NCI-H1436 treated with DMSO at 0.1 percent for 48 hours (cell line): ENCODE data around the gene HYDIN.
"Not testable (repeated sequence)": the region's sequence is repeated elsewhere in the genome, so short reads cannot be mapped to it uniquely, and the experiment has no call there.

ENCODE experiments used
- DNase-seq: peaks from one replicate; lab custom pipeline; 2025; lab: John Stamatoyannopoulos, UW

HYDIN gene

DNA sequence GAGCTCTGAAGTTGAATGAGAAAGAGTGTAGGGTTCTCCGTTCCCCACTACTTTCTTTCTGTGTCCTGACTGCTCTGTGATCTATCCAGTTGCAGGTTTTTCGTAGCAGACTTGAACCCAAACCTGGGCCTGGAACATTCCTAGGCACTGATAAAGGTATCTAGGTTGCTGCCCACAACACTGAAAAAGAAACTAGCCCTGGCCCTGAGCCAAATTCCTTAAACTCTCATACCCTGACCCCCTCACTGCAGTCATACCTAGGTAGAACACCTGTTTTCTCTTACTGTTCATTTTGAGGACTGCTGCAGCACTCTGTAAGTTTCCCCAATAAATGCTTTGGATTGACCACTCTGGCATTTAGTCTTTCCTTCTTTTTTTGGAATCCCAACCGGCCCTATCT, 5.4 kb downstream of the HYDIN start:
- no peak for DNase-seq

DNA sequence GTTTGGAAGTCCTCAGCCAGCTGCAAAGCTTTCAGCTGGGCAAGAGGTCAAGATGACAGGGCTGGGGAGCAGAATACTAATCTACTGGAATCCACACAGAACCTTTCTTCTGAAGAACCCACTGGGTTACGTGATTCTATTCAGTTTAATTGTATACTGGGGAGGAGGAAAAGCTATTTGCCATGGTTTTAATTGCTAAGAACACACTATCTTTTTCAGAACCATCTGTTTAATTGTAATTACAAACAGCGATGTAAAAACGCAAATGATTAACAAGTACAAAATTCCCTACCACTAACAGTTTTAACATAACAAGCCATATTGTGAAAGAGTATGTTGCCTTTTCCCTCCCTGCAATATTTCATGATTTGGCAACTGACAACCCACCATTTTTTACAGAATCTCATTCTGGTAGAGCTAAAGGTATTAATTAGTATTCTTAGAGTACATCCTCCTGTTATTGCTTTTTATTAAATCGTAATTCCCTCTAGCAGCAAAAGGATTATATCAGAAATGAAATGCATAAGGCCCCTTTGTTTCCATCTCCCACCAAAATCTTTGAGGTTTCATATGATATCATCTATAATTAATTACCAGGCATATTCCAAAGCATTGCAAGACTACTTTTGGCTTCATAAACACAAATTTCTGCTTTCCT, 12.1 kb downstream of the HYDIN start:
- no peak for DNase-seq

DNA sequence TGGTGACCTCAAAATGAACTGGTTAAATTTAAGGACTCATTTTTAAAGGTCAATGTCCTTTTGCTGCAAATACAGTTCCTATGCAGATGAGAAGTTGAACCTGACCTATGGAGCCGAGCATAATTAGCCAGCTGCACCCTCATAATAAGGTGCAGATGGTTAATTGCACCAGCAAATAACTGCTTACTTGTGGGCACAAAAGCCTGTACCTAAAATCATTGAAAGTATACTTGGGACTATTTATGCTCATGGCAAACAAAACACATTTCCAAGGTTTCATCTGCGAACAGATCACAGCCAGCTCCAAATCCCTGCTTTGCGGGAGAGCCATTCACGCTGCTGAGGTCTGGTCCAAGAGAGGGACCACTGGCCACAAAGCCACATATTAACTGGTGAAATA, 13.0 kb downstream of the HYDIN start:
- DNase-seq, result no peak

DNA sequence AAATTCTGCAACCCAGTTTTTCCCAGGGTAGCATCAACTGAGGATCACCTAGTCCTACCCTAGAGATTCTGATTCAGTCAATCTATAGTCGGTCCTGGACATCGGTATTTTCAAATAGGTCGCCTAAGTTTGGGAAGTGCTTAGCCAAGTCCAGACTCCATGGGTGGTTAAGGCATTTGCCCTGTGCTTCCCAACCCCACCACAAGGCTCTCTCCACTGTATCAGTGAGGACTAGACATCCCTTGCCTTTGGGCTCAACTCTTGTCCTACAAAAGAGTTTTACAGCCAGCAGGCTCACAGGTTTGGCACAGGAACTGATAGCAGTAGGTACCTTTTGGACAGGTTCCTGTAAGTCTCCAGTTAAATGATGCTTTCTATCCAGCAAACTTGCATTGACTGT, 13.8 kb downstream of the HYDIN start:
- no peak for DNase-seq

DNA sequence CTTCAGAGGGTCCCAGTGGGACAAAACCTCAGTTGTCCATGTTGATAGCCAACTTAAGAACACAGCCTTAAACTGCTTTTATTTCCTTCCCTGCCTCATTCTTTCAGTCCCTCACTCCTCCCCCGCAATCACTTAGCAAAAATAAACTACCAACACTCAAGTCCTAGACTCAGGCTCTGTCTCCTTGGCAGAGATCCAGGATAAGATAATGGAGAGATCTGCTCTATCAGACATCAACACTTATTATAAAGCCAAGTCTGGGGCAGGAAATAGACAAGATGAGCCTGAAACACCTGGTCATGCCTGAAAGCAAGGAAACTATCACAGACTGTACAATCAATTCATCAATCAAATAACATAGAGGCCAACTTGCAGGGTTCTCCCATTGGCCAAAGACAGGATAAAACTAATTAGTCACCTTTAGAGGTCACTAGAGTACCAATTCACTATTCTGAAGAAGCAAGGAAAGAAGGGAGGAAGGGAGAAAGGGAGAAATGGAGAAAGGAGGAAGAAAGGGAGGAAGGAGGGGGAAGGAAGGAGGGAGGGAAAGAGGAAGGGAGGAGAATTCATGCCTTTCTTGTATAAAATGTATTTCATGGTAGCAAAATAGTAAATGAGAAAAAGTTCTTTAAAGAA, 15.7 kb downstream of the HYDIN start:
- DNase-seq, result no peak

DNA sequence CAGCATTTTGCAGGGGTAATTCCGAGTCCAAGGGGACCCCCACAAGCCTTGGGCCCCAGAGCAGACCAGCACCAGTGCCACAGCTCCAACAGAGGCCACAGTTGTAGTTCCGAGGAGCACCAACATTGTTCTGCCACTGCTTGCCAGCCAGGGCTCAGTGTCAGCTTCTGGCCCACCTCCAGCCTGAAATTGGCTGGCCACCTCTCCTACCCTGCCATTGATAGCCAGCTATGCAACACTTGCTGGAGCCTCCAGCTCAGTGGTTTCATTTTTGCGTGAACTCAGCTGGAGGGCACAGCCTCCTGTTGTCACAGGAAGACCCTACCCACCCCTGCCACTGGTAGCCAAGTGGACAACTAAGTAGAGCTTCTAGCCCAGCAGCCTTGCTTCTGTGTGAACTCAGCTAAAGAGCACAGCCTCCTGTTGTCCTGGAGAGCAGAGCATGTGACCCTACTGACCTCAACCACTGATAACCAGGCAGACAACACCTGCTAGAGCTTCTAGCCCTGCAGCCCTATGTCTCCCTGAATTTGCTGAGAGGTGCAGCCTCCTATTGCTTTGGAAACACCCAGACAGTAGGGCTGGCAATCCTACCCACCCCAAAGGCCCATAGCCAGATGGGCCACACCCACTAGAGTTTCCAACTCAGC, 24.9 kb downstream of the HYDIN start:
- no peak for DNase-seq

DNA sequence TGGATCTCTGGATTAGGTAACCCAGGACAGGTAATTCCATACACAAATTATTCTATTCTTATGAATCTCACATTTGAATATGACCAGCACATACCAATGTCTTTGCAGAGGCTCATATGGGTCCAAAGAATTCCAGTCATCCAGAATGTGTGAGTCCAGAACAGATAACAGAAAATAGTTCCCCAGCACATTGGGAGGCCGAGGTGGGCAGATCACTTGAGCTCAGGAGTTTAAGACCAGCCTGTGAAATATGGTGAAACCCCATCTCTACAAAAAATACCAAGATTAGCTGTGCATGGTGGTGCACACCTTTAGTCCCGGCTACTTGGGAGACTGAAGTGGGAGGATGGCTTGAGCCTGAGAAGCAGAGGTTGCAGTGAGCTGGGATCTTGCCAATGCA, 26.9 kb downstream of the HYDIN start:
- DNase-seq, result no peak

DNA sequence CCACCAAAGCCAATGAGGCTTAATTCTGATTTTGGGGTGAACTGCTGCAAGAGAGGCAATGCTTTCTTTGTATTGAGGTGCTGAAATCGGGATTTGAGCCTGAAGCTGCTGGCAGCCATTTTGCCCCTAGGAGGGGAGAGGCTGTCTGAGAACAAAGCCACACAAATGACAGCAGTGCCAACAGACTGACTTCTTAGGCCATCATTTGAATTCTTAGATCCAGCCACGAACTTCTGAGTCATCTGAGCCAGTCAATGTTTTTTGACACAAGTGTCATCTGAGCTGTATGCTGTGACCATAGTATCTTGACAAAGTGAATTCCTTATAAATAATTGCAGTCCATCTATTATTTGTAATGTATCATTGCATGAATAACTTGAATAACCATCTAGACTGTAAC, 29.0 kb downstream of the HYDIN start:
- no peak for DNase-seq

DNA sequence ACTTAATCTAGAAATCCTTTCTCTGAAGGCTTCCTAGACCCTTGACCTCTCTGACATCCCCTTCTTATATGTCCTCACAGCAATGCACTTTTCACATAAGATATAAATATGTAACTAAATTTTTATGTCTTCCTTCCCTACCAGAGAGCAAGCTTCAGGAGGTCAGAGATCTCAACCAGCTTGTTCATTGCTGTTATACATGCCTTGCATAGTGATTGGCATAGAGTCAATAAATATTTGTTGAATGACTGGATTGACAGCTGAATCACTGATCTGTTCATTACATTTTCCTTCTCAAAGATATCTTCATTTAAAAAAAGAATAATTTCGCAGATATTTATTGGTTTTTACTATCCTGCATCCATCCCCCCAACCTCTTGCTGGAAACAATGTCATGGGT, 29.5 kb downstream of the HYDIN start:
- DNase-seq, result no peak

DNA sequence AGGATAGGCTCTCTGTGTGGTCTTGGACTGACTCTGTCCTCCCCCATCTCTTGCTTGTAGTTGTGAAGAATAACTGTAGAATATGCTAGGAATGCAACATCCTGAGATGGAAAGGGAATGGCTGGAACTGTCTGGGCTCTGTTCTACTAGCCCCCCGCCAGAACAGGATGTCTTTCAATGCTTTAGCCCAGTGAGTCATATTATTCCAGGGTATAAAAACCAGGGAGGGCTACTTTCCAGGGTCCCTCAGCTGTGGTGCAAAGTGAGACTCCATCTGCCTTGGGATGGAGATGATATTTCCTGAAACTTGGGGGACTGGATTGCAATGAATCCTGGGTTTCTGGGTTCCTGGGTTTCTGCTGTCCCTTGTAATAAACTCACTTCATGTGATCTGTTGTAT, 32.1 kb downstream of the HYDIN start:
- no peak for DNase-seq

DNA sequence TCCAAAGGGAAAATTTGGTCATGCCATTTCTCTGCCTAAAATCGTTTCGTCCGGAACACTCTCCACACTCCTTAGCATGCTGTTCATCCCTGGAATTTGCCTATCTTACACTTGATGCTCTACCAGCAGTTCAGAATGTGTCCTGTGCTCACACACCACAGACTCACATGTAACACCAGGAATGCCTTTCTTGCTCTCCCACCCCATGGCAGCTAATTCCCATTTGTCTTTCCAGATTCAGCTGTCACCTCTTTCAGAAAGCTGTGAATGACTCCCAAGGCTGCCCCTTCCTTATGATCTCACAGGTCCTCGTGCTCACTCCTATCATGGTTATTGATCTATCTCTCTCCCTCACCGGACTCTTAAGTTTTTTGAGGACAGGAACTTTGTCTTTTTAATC, 38.1 kb downstream of the HYDIN start:
- no peak for DNase-seq

DNA sequence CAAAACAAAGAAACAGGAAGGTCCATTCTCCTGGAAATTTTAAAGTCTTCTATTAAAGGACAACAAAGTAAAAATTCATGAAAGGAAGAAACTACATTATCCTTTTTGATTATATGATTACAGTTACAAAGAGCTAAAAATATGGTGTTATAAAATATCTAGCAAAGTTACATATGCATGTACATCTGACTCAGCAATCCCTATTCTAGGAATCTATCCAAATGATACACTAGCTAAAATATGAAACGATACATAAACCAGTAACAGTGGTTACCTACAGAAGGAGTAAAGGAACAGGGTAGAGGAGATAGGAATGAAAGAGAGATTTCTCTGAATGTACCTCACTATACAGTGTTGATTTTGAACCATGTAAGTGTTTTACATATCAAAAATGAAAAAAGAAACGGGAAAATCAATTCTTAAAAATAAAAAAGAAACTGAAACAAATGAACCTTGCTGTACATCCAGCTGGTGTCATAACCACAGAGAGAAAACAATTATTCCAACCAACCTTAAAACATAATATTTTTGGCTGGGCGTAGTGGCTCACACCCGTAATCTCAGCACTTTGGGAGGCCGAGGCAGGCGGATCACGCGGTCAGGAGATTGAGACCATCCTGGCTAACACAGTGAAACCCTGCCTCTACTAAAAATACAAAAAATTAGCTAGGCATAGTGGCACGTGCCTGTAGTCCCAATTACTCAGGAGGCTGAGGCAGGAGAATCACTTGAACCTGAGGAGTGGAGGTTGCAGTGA, 41.4 kb downstream of the HYDIN start:
- DNase-seq, result no peak

DNA sequence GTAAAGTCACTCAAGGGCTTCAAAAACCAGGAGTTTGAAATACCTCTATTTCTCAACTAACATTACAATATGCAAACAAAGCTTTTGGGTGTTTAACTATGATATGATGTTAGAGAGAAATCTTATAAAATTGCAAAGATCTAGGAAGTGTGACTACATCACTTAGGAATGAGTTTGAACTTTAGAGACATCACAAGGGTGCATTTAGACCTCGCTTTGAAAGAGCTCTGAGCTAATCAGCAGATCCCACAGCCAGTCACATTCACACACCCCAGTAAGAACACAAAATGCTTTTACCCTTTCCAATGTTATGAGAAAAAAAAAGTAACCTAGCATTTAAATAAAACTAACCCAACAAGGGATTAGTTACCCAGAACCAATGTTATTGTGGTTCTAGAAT, 45.2 kb downstream of the HYDIN start:
- DNase-seq, result no peak

DNA sequence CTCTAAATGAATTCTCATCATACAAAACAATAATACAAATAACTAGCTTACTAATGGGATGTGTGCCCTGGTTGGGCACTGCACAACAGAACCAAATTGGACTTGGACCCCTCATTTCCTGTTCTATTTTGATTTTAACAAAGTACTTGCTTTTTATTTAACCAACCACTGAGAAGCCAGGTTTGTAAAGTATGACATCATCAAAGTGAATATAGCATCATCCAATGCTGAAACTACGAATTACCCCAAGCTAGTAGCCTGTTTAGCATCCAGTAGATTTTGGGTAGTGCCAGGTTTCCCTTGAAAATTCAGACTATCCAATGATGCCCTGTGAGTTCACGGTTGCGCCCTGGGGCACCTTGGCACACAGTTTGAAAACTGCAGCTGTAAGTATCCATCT, 51.0 kb downstream of the HYDIN start:
- no peak for DNase-seq

DNA sequence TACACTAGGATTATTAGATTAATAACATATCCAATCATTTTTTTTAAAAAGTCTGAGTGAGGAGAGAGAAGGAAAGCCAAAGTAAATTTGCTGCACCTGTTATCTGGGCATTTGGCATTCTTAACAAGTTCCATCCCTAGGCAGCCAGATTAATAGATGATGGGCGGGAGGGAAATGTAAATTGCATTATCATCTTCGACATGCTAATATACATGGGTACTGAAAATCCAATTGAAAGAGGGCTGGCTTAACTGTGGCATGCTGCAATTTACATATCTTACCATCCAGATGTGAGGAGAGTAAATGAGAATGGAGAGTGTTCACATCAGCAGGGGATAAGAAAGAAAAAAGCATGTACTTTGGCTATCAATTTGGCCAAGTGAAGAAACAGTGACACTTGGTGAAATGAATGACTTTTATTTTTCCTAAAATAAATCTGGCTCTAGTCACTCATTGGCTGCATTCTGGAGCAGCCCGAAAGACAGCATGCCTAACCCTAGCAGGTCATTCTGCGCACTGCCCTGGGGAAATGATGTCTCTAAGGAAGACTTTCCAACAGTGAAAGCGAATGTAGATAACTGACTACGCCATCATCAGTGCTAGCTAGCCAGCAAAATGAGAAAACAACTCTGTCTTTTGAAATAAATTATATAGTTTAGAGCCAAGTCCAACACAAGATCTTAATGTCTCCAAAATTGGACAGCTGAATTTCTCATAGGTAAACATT, 57.9 kb downstream of the HYDIN start:
- DNase-seq, result no peak

DNA sequence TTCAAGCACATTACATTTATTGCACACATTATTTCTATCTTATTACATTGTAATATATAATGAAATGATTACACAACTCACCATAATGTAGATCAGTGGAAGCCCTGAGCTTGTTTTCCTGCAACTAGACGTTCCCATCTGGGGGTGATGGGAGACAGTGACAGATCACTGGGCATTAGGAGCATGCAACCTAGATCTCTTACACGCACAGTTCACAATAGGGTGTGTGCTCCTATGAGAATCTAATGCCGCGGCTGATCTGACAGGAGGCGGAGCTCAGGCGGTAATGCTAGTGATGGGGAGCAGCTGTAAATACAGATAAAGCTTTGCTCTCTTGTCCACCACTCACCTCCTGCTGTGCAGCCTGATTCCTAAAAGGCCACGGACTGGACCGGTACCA, 69.5 kb downstream of the HYDIN start:
- DNase-seq, result not testable (repeated sequence)

DNA sequence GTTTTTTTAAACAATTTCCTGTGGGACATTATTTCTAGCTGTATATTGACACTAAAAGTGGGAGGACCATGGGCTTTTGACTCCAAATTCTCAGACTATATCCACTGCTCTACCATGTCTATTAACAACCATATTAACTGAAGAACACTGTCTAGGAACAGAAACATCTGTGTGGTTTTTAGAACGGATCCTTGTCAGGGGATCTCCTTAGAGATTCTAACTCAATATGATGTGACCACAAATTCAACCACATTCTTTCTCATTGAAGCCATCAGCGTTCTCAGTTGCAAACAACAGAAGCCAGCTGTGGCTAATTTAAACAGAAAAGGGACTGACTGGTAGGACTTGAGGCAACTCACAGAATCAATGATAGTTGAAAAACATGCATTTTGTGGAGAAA, 73.2 kb downstream of the HYDIN start:
- DNase-seq, result not testable (repeated sequence)

DNA sequence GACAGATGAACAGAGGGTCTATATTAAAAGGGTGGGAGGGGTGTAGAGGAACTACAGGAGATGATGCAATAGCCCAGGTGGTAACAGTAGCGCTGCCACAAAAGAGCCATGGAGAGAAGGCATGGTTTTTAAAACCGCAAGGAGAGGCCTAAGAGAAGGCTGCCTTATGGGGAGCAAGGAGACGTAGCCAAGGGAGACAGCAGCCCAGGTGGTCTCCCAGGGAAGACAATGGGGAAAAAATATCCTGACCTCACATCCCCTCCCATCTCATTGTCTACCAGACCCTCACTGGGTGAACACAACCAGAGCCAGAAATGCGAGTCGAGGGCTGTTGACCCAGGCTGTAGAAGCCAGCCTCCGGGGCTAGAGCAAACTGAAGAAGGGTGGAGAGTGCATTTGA, 77.2 kb downstream of the HYDIN start:
- DNase-seq, result not testable (repeated sequence)

DNA sequence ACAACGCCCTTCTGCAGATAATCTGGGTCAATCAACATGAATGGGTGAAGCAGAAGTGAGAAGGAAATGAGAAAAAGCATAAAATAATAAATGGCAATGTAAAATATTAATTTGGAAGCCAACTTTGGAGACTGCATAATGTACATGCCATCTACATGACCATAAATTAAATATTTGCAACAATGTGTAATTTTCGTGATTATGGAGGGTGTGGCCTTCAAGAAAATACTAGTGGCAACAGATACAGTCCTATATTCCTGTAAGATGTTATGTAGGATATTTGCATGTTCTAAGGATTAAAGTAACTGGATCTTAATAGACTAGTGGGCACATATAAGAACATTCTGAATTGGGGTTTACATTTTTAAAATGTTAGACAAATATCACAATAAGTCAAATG, 78.9 kb downstream of the HYDIN start:
- not testable (repeated sequence) for DNase-seq

DNA sequence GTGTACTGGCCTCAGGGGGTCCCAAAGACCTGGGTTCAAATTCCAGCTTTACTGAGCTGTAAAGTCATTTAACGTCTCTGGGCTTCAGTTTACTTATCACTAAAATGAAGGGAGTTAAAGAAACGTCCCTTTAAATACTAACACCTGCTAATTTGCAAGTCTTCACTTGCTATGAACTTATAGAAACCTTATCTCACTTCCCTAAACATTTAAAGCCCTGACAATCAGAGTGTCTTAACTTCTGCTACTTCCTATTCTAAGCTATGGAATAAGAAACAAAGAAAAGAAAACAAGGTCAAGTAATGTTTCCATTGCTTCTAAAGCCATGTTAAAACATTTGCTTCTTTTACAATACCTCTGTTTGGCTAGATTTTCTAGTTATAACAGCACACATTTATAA, 87.3 kb downstream of the HYDIN start:
- DNase-seq, result not testable (repeated sequence)

DNA sequence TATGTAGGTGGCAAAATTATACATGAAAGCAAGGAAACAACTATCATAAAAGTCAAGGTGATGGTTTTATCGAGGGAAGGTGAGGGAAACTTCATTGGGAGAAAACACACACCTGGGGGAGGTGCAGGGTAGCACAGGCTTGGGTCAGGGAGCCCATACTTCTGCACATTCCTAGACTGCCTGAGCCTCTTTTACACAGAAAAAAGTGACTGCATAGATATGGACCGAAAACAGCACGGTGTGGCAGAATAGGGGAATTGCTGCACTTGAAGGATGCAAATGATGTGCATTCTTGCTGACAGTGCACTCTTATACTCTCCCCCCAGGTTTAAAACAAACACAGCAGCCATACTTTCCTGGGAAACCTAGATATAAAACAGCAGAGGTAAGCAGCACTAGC, 120.0 kb downstream of the HYDIN start:
- not testable (repeated sequence) for DNase-seq

DNA sequence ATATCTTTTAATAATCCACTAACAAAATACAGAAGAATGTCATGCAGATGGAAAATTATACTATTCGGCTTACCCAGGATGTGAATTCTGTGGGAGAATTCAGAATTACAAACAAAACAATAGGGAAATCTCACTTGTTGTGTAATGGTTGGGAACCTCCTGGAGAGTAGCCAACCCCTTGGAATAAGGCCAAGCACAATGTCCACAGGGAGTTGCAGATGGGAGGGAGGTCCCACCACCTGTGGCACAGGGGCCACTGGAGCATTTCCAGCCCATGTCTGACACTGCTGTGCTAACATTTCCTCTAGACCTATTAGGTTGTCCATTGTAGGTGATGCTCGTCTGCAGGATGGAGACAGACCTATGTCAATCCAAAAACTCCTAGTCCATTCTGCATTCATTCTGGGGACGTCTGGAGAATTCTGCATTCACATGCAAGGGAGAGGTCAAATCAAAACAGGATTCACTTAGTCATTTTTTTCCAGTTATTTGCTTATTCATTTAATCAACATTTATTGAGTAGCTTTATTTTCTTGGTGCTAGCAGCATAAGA, 120.8 kb downstream of the HYDIN start:
- DNase-seq, result not testable (repeated sequence)
